Natural killer cell treated with Interleukin-12 subunit alpha and Interleukin-12 subunit beta and Interleukin-15 and Interleukin-18, amount 100 ng/mL, for 72 hours (primary cell): ENCODE data around the gene DNA2. TPM values are rescaled to one million over a fixed set of nuclear protein-coding genes. Genes with fewer than 3 reads are reported as not detected.

ENCODE experiments used
- ATAC-seq, 2 donors: fragments of 150-1000 bp; cut with Tn5 transposase in 1 of 2; sonication (Bioruptor Pico), chemical (Tn5 transposase) in 1 of 2; 2 replicates each; pipeline ENCODE4 v1.10.0; 2021
- DNase-seq: peaks from one replicate; pipeline ENCODE4 v3.0.0; 2022; ENCODE audit warnings: low spot score
- H3K27ac Mint-ChIP-seq, 2 donors: 1 replicate in 1 of 2; 2 replicates in 1 of 2; pipeline ENCODE4 v1.8.0; 2022; ENCODE audit warnings: mixed read lengths in 2 of 2, mild to moderate bottlenecking in 1 of 2, moderate library complexity in 1 of 2
- H3K27me3 Mint-ChIP-seq, 2 donors: 1 replicate in 1 of 2; 2 replicates in 1 of 2; pipeline ENCODE4 v1.8.0; 2022; ENCODE audit warnings: mixed read lengths in 2 of 2
- H3K36me3 Mint-ChIP-seq: one replicate; pipeline ENCODE4 v1.8.0; 2022; ENCODE audit warnings: mixed read lengths
- H3K4me1 Mint-ChIP-seq, 2 donors: 1 replicate in 1 of 2; 2 replicates in 1 of 2; pipeline ENCODE4 v1.8.0; 2022; ENCODE audit warnings: low read depth in 2 of 2, mixed read lengths in 2 of 2, mild to moderate bottlenecking in 1 of 2
- H3K4me3 Mint-ChIP-seq: one replicate; pipeline ENCODE4 v1.8.0; 2022; ENCODE audit warnings: mixed read lengths
- H3K9me3 Mint-ChIP-seq: 2 replicates; pipeline ENCODE4 v1.8.0; 2022; ENCODE audit warnings: mixed read lengths
- total RNA-seq, 2 donors: library from RNA; stranded (reverse); gene quantifications; one replicate each; pipeline ENCODE4 v1.2.3, GENCODE V29; 2022

The DNA2 gene
- total RNA-seq, 2 donors from 2014 or later, result 25.8 to 69.0 TPM

DNA sequence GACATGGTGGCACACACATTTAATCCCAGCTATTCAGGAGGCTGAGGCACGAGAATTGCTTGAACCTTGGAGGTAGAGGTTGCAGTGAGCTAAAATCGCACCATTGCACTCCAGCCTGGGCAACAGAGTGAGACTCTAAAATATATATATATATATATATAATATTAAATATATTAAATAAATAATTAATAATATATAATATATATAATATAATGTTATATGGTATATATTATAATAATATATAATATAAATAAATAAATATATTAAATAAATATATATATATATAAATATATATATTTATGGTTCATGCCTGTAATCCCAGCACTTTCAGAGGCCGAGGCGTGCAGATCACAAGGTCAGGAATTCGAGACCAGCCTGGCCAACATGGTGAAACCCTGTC, 105.2 kb downstream of the DNA2 start:
- H3K4me3 Mint-ChIP-seq, result no peak overlapping the region
- ATAC-seq (no peak), DNase-seq (no peak)
- no peak overlapping the region for H3K27ac Mint-ChIP-seq
- H3K9me3 Mint-ChIP-seq, result no peaks in the 10 kb centered on the region
- H3K36me3 Mint-ChIP-seq, result peaks cover 15% of the 10 kb centered on the region
- H3K4me1 Mint-ChIP-seq, result no peaks in the 10 kb centered on the region
- H3K27me3 Mint-ChIP-seq, result no peaks in the 10 kb centered on the region

DNA sequence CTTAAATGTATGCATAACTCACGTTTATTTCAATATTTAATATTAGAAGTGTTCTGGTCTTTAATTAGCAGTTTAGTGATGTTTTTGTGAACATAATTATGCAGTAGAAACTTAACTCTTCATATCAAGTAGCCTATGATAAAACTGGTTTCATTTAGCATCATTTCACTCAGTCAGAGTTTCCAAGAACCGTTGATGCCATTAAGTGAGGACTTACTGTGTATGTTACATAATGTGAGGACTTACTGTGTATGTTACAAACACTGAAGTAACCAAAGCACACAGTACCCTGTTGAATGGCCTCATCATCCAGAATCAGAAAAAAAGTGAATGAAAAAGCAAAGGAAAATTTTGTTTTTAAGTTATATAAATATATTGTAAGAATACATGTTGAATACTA, 106.2 kb downstream of the DNA2 start:
- Mint-ChIP-seq H3K9me3 (no peaks in the 10 kb centered on the region), H3K4me3 (no peak overlapping the region), H3K36me3 (peaks cover 9% of the 10 kb centered on the region), H3K27ac (no peak overlapping the region), H3K4me1 (no peaks in the 10 kb centered on the region), H3K27me3 (no peaks in the 10 kb centered on the region)
- DNase-seq, result no peak
- no peak for ATAC-seq

DNA sequence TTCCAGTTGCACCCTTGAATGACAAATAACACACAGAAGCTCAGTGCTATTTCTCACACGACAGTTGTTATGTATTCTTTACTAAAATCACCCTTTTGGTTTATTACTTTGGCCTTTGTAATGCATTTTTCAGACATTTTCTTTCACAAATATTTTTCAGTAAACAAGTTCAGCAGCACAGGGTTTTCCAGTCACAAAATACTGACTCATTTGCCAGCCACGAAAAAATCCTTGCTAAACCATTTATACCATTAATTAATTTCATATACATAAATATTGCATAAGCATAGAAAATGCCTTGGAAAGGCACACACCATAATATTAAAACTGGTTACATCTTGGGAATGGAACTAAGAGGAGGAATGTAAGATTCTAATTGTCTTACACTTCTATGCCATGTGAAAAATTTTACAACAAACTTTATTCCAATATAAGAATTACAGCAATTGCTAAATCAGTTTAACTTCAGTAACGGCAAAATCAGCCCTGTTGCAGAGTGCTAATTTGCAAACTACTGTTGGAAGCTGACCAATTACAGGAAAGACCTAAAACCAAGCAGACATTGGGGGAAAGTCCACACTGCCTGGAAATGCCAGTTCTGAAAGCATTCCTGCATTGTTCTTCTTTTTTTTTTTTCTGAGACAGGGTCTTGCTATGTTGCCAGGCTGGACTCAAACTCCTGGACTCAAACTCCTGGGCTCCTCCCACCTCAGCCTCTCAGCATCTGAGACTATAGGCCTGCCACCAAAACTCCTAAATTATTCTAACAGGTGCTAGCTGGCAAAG, 107.5 kb downstream of the DNA2 start:
- Mint-ChIP-seq H3K9me3 (no peaks in the 10 kb centered on the region), H3K36me3 (peaks cover 4% of the 10 kb centered on the region), H3K27me3 (no peaks in the 10 kb centered on the region), H3K4me1 (no peaks in the 10 kb centered on the region), H3K4me3 (no peak overlapping the region), H3K27ac (no peak overlapping the region)
- DNase-seq, result no peak
- ATAC-seq, result no peak

Other genes with a start within 250 kb of the DNA2 start
- not detected for gene ATOH7, start 239.9 kb downstream of the DNA2 start, total RNA-seq
- 100 to 1,000 TPM; 113 to 156 TPM for gene HNRNPH3, start 139.9 kb downstream of the DNA2 start, total RNA-seq
- 1 to 10 TPM in 1 of 2 donors, under 1 TPM in 1; 0.47 to 1.3 TPM for gene PBLD, start 139.0 kb downstream of the DNA2 start, total RNA-seq
- gene RUFY2, start 64.7 kb downstream of the DNA2 start, total RNA-seq, result 10 to 100 TPM; 15.7 to 23.4 TPM
- gene SLC25A16, start 55.5 kb upstream of the DNA2 start, total RNA-seq, result 10 to 100 TPM; 28.9 to 41.3 TPM
- gene TET1, start 88.4 kb upstream of the DNA2 start, total RNA-seq, result under 1 TPM; 0.31 to 0.45 TPM
- 100 to 1,000 TPM in 1 of 2 donors, 10 to 100 TPM in 1; 81.8 to 155 TPM for gene CCAR1, start 249.3 kb upstream of the DNA2 start, total RNA-seq